ENCODE results near the gene SASH1. TPM values are rescaled to one million over a fixed set of nuclear protein-coding genes. Genes with fewer than 3 reads are reported as not detected.

The SASH1 gene
- total and polyA plus RNA-seq, 9 of the 15 experiments (the other 6 are each of a cell fraction or from before 2014, with no cell fraction given) = 0.35 to 3.5 (median 1.6) TPM

GRCh38 chr6:148530394-148530953 is 187.8 kb downstream of the SASH1 start (continued):
- no peak for TF ChIP-seq MGA (IDR thresholded peaks at IDR 0.05)
- no peak for TF ChIP-seq NFATC3 (IDR thresholded peaks at IDR 0.05)
- no peak for TF ChIP-seq ZNF589 (CRISPR knock-in tag; IDR thresholded peaks at IDR 0.05; ENCODE audit: low read depth)
- TF ChIP-seq EHMT2 (IDR thresholded peaks at IDR 0.05) = 0 out of 2 replicates have a peak, but pooled peaks have one; percentile 62
- TF ChIP-seq CTCF (IDR thresholded peaks at IDR 0.05 in 2 of 3, conservative IDR thresholded peaks at IDR 0.05 in 1 of 3; ENCODE audit: insufficient read depth in 2 of 3, low read depth in 1 of 3, low read length in 3 of 3) = no peak
- no peak for TF ChIP-seq NCOR1 (IDR thresholded peaks at IDR 0.05)
- peak; percentile 24; the same call in 1 of the 2 replicates for TF ChIP-seq JUND (IDR thresholded peaks at IDR 0.05; ENCODE audit: borderline replicate concordance, low read depth, low read length)
- TF ChIP-seq JUND (tag; IDR thresholded peaks at IDR 0.05; ENCODE audit: borderline replicate concordance, low read depth, low read length) = no peak; the same call in 1 of the 3 replicates
